Occipital lobe (tissue), 2 donors: Measurements from ENCODE around the gene TNFRSF4. TPM values are rescaled to one million over a fixed set of nuclear protein-coding genes. Genes with fewer than 3 reads are reported as not detected.

Source experiments
- DNase-seq: peaks from one replicate; lab custom pipeline; 2025; lab: John Stamatoyannopoulos, UW
- total RNA-seq: library from RNA; depleted of rRNA; stranded (reverse); fragments of >200 nt; gene quantifications from one replicate; pipeline ENCODE4 v1.2.3, GENCODE V29; 2014

Gene TNFRSF4
- total RNA-seq, 1 donor from 2014 or later, result not detected

- DNase-seq, result no peak
These were observed 32.0 kb upstream of the TNFRSF4 start for GRCh38 chr1:1245817-1246576.

DNA sequence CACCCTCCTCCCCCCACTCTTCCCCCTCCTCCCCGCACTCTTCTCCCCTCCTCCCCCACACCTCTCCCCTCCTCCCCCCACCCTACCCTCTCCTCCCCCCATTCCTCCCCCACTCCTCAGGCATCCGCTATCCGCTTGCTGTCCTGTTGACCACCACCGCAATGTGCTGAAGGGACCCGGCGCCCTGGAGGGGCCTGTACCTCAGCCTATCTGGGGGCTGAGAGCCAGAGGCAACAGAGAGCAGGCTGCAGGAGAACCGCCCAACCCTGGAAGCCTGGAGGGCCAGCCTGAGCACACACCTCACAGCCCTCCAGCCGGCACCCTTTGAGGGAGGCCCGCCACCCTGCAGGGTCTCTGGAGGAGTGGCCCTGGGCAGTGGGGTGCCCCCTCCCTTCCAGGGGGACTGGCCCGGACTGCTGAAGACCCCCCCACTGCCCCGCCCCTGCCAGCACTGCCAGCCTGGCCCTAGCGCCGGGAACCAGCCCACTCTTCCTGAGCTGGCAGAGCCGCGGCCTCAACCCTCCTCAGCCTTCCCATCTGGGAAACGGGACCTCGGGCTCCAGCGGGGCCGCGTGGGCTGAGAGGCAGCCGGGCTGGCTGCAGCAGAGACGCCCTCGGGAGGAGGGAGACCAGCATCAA is 31.3 kb upstream of the TNFRSF4 start:
- DNase-seq, result no peak

DNA sequence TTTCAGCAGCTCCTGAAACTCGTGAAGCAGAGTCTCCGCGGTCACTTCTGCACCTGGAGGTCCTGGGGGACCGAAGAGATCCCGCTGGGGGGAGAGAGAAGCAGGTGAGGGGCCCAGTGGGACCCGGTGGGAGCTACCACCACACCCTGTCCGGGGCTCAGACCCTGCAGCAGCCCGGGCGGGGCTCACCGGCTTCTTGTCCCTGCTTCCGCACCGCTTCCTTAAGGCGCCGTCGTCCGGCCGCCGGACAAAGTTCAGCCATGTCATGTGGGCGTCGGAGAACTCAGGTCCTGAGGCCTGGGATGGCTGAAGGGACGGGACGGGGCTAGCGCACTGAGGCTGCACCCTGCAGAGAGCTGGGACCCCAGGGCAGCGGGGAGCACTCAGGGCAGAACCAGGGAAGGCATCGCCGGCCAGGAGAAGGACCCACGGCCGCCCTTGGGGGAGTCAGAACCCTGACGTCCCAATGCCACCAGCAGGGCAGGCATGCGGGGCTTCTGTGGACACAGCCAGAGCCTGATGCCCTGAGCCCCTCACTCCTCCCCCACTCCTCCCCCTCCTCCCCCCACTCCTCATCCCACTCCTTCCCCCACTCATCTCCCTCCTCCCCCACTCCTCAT is 30.3 kb upstream of the TNFRSF4 start:
- DNase-seq, result no peak

GRCh38 chr1:1243807-1244191 is 29.8 kb upstream of the TNFRSF4 start:
- DNase-seq, result no peak

DNA sequence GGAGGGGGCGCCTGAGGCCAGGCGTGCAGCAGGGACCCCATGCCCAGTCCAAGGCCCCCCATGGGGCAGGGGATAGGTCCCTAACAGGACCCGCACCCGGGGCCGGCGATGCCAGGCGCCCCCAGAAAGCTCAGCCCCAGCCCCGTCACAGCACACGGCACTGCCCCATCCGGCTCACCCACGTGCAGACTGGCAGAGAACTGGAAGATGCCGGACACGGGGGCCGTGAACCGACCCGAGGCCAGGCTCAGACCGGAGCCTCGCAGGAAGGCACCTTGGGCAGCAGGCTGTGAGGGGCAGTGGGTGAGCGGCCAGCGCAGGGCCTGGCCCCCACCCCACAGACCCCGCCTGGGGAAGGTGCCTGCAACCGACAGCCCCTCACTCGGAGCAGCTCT is 29.3 kb upstream of the TNFRSF4 start:
- DNase-seq, result no peak

DNA sequence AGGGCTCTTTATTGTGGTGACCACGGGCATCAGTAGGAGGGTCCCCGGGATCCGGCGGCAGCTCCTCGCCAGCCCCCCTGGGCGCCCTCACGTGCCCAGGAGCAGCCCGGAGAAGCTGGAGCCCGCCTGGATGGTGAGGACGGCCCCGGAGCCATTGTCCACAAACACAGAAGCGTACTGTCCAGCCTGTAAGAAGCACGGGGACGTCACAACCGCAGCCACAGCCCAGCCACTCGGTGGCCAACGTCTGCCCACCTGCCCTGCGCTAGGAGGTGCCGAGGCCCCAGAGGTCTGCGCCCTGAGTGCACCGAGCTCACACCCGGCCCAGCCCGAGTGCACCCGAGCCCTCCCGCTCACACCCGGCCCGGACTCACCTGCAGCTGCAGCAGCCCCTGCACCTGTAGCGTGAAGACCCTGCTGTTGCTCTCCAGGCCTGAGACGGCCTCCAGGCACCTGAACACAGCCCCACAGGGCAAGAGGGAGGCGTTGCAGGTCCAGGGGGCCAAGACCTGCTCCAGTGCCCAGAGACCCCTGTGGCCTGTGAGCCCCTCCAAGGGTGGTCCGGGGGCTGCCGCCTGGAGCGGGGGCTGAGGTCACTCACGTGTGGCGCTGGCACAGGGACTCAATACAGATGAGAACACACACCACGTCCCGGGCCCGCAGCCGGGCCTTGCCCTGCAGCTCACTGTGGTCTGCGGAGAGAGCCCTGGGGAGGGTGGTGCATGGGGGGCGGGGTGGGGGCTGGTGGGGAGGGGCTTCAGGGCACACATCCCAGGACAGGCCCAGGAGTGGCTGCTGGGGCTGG is 28.7 kb upstream of the TNFRSF4 start:
- no peak for DNase-seq

GRCh38 chr1:1241588-1242219 is 27.8 kb upstream of the TNFRSF4 start:
- no peak for DNase-seq

GRCh38 chr1:1240822-1241587 is 27.1 kb upstream of the TNFRSF4 start:
- DNase-seq, result no peak

- DNase-seq, result no peak
These were observed 26.4 kb upstream of the TNFRSF4 start for GRCh38 chr1:1240348-1240732.

GRCh38 chr1:1239614-1240347 is 25.8 kb upstream of the TNFRSF4 start:
- DNase-seq, result no peak

GRCh38 chr1:1239227-1239613 is 25.3 kb upstream of the TNFRSF4 start:
- no peak for DNase-seq

- DNase-seq, result no peak
These were observed 24.8 kb upstream of the TNFRSF4 start for GRCh38 chr1:1238702-1239178.

GRCh38 chr1:1237874-1238701 is 24.1 kb upstream of the TNFRSF4 start:
- no peak for DNase-seq

DNA sequence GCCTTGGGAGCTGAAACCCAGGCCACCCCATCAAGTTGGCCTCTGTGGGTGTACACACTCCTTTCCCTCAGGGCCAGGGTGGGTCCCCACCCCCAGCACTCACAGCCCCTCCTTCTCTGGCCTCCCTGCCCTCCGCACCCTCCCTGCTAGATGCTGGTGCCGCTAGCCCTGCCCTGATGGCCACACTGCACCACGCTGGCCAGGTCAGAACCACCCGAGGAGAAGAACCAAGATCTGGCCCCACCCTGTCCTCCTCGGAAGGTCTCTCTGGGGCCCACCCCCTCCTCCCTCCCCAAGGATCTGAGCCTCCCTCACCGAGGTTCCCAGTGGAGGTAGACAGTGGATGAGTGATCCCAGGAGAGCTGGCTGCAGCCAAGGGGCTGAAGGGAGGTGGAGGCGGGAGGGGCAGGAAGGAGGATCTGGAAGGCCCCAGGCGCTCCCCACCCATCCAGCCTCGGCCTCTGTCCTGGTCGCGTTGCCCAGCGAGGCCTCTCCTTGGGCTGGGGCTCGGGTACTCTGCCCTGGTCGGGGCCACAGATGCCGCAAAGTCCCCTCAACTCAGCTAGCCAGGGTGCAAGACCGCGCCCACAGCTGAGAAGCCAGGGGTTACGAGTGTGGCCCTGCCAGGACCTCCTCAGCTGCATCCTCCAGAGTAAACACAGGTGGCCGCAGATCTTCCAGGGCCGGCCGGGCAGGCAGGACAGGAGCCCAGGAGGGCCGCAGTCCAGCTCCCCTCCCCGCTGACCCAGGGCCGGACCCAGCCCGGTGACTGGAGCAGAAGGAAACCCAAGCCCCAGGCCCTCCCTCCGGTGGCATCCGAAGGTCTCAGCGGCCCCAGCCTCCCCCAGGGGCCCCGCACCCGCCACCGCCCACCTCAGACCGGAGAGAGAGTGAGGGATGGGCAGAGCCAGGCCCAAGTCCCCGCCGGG is 23.3 kb upstream of the TNFRSF4 start:
- DNase-seq, result no peak

DNA sequence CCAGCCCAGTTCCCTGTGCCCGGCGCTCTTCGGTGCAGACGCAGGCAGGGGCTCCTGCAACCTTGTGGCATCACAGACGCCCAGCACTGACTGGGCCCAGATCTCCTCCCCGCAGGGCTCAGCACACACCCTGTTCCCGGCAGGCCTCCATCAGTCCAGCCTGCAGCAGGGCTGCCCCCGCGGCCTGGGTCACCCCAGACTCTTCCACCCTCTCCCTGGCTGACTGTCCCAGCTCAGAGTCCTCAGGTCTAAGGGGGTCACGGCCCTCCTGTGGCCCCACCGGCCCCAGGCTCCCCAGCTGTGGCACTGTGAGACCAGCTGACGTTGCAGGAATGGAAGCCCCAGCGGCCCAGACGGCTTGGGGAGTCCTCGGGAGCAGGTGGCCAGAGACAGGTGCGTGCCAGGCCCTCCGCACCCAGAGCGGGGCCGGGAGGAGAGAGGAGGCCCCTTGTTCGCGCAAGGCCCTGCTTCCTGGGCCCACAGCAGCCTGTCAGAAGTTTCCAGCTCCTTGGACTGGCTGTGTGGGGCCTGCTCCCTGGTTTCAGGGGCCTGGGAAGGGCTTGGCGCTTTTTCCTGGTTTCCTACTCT is 22.3 kb upstream of the TNFRSF4 start:
- DNase-seq, result no peak

- no peak for DNase-seq
These were observed 21.2 kb upstream of the TNFRSF4 start for GRCh38 chr1:1235016-1235744.
